Measurements from ENCODE around the gene CFAP65.

- TF ChIP-seq CTCF (IDR thresholded peaks at IDR 0.05) (no peak), REST (IDR thresholded peaks at IDR 0.05; ENCODE audit: insufficient read depth in 1 of 2, low read depth in 2 of 2, low read length in 1 of 2) (no peak), SIN3A (IDR thresholded peaks at IDR 0.05; ENCODE audit: borderline replicate concordance, insufficient read depth, low read depth, low read length) (no peak)
These were observed 56.9 kb downstream of the CFAP65 start for GRCh38 chr2:218984239-218985020.

Data from Panc1 (cell line).